ENCODE results near the gene ADGRV1. TPM values are rescaled to one million over a fixed set of nuclear protein-coding genes. Genes with fewer than 3 reads are reported as not detected.

The ADGRV1 gene
- total RNA-seq, 1 experiment from 2014 or later: 21.4 TPM

- H3K27ac ChIP-seq: no peak overlapping the region
- no peak for DNase-seq
Measured at GRCh38 chr5:91151947-91152346, 593.4 kb downstream of the ADGRV1 start.

GRCh38 chr5:91154338-91154737 is 595.7 kb downstream of the ADGRV1 start:
- no peaks in the 10 kb centered on the region for H3K9me3 ChIP-seq (replicated peaks)
- H3K27ac ChIP-seq: no peak overlapping the region

More at GRCh38 chr5:91151947-91152346, 593.4 kb downstream of the ADGRV1 start:
- H3K36me3 ChIP-seq: no peaks in the 10 kb centered on the region
- H3K4me3 ChIP-seq: no peak overlapping the region
- H3K27me3 ChIP-seq: no peaks in the 10 kb centered on the region
- no peaks in the 10 kb centered on the region for H3K9me3 ChIP-seq (replicated peaks)
- no peaks in the 10 kb centered on the region for H3K4me1 ChIP-seq

GRCh38 chr5:91155274-91155673 is 596.7 kb downstream of the ADGRV1 start:
- Histone ChIP-seq H3K27ac (no peak overlapping the region), H3K27me3 (no peaks in the 10 kb centered on the region), H3K9me3 (replicated peaks) (no peaks in the 10 kb centered on the region), H3K4me1 (no peaks in the 10 kb centered on the region), H3K4me3 (no peak overlapping the region), H3K36me3 (no peaks in the 10 kb centered on the region)
- DNase-seq: no peak

More at GRCh38 chr5:91154338-91154737, 595.7 kb downstream of the ADGRV1 start:
- Histone ChIP-seq H3K36me3 (no peaks in the 10 kb centered on the region), H3K27me3 (no peaks in the 10 kb centered on the region), H3K4me1 (no peaks in the 10 kb centered on the region), H3K4me3 (no peak overlapping the region)
- no peak for DNase-seq

GRCh38 chr5:91156242-91156641 is 597.6 kb downstream of the ADGRV1 start:
- H3K4me1 ChIP-seq: no peaks in the 10 kb centered on the region
- no peaks in the 10 kb centered on the region for H3K27me3 ChIP-seq
- no peak for DNase-seq
- no peaks in the 10 kb centered on the region for H3K9me3 ChIP-seq (replicated peaks)
- H3K27ac ChIP-seq: no peak overlapping the region
- no peak overlapping the region for H3K4me3 ChIP-seq
- no peaks in the 10 kb centered on the region for H3K36me3 ChIP-seq

GRCh38 chr5:91158011-91158410 is 599.4 kb downstream of the ADGRV1 start:
- peaks cover 1% of the 10 kb centered on the region for H3K4me1 ChIP-seq
- no peaks in the 10 kb centered on the region for H3K9me3 ChIP-seq (replicated peaks)
- DNase-seq: no peak
- H3K36me3 ChIP-seq: no peaks in the 10 kb centered on the region
- H3K27me3 ChIP-seq: no peaks in the 10 kb centered on the region
- H3K27ac ChIP-seq: no peak overlapping the region
- no peak overlapping the region for H3K4me3 ChIP-seq

- Histone ChIP-seq H3K4me3 (no peak overlapping the region), H3K4me1 (peaks cover 4% of the 10 kb centered on the region), H3K27me3 (no peaks in the 10 kb centered on the region), H3K9me3 (replicated peaks) (no peaks in the 10 kb centered on the region), H3K27ac (no peak overlapping the region), H3K36me3 (no peaks in the 10 kb centered on the region)
- no peak for DNase-seq
Measured at GRCh38 chr5:91159647-91160046, 601.0 kb downstream of the ADGRV1 start.

- Histone ChIP-seq H3K4me3 (no peak overlapping the region), H3K9me3 (replicated peaks) (no peaks in the 10 kb centered on the region), H3K36me3 (no peaks in the 10 kb centered on the region), H3K4me1 (peaks cover 4% of the 10 kb centered on the region), H3K27ac (no peak overlapping the region), H3K27me3 (no peaks in the 10 kb centered on the region)
- DNase-seq: no peak
Measured at GRCh38 chr5:91160714-91161285, 602.2 kb downstream of the ADGRV1 start.

- peaks cover 4% of the 10 kb centered on the region for H3K4me1 ChIP-seq
- no peaks in the 10 kb centered on the region for H3K9me3 ChIP-seq (replicated peaks)
- no peak overlapping the region for H3K27ac ChIP-seq
- H3K36me3 ChIP-seq: no peaks in the 10 kb centered on the region
- H3K4me3 ChIP-seq: no peak overlapping the region
- DNase-seq: peak; percentile 28 to 31
- no peaks in the 10 kb centered on the region for H3K27me3 ChIP-seq
Measured at GRCh38 chr5:91162534-91163381, 604.2 kb downstream of the ADGRV1 start.

- no peak overlapping the region for H3K27ac ChIP-seq
- no peaks in the 10 kb centered on the region for H3K36me3 ChIP-seq
- peaks cover 4% of the 10 kb centered on the region for H3K4me1 ChIP-seq
- H3K9me3 ChIP-seq (replicated peaks): no peaks in the 10 kb centered on the region
- no peak overlapping the region for H3K4me3 ChIP-seq
- no peak for DNase-seq
- no peaks in the 10 kb centered on the region for H3K27me3 ChIP-seq
Measured at GRCh38 chr5:91164424-91164823, 605.8 kb downstream of the ADGRV1 start.

- DNase-seq: no peak
- H3K27ac ChIP-seq: no peak overlapping the region
- H3K36me3 ChIP-seq: no peaks in the 10 kb centered on the region
- no peaks in the 10 kb centered on the region for H3K27me3 ChIP-seq
- no peak overlapping the region for H3K4me3 ChIP-seq
- peaks cover 4% of the 10 kb centered on the region for H3K4me1 ChIP-seq
- no peaks in the 10 kb centered on the region for H3K9me3 ChIP-seq (replicated peaks)
Measured at GRCh38 chr5:91166059-91166807, 607.6 kb downstream of the ADGRV1 start.

GRCh38 chr5:91168859-91169258 is 610.3 kb downstream of the ADGRV1 start:
- H3K27ac ChIP-seq: no peak overlapping the region
- no peaks in the 10 kb centered on the region for H3K36me3 ChIP-seq
- no peak overlapping the region for H3K4me3 ChIP-seq
- H3K4me1 ChIP-seq: no peaks in the 10 kb centered on the region
- H3K27me3 ChIP-seq: no peaks in the 10 kb centered on the region
- no peak for DNase-seq
- no peaks in the 10 kb centered on the region for H3K9me3 ChIP-seq (replicated peaks)

GRCh38 chr5:91170266-91170665 is 611.7 kb downstream of the ADGRV1 start:
- no peak for DNase-seq
- Histone ChIP-seq H3K4me3 (no peak overlapping the region), H3K9me3 (replicated peaks) (no peaks in the 10 kb centered on the region), H3K4me1 (no peaks in the 10 kb centered on the region), H3K36me3 (no peaks in the 10 kb centered on the region), H3K27ac (no peak overlapping the region), H3K27me3 (no peaks in the 10 kb centered on the region)

GRCh38 chr5:91171322-91171721 is 612.7 kb downstream of the ADGRV1 start:
- Histone ChIP-seq H3K4me1 (no peaks in the 10 kb centered on the region), H3K27me3 (no peaks in the 10 kb centered on the region), H3K36me3 (no peaks in the 10 kb centered on the region), H3K27ac (no peak overlapping the region), H3K4me3 (no peak overlapping the region), H3K9me3 (replicated peaks) (no peaks in the 10 kb centered on the region)
- no peak for DNase-seq

GRCh38 chr5:91174396-91174795 is 615.8 kb downstream of the ADGRV1 start:
- Histone ChIP-seq H3K36me3 (no peaks in the 10 kb centered on the region), H3K27me3 (no peaks in the 10 kb centered on the region), H3K27ac (no peak overlapping the region), H3K9me3 (replicated peaks) (no peaks in the 10 kb centered on the region; the same call in 1 of the 2 replicates), H3K4me1 (peaks cover 4% of the 10 kb centered on the region; the same call in 1 of the 2 replicates), H3K4me3 (no peak overlapping the region)
- DNase-seq: no peak

- Histone ChIP-seq H3K4me3 (no peak overlapping the region), H3K27ac (no peak overlapping the region), H3K9me3 (replicated peaks) (no peaks in the 10 kb centered on the region; the same call in 1 of the 2 replicates), H3K4me1 (peaks cover 4% of the 10 kb centered on the region; the same call in 1 of the 2 replicates), H3K36me3 (no peaks in the 10 kb centered on the region), H3K27me3 (no peaks in the 10 kb centered on the region)
- no peak for DNase-seq
Measured at GRCh38 chr5:91175708-91176107, 617.1 kb downstream of the ADGRV1 start.

Data from SJCRH30 (cell line).